Measurements from ENCODE around the gene SET.
"Not testable (repeated sequence)": the region's sequence is repeated elsewhere in the genome, so short reads cannot be mapped to it uniquely, and the experiment has no call there.

Gene SET

DNA sequence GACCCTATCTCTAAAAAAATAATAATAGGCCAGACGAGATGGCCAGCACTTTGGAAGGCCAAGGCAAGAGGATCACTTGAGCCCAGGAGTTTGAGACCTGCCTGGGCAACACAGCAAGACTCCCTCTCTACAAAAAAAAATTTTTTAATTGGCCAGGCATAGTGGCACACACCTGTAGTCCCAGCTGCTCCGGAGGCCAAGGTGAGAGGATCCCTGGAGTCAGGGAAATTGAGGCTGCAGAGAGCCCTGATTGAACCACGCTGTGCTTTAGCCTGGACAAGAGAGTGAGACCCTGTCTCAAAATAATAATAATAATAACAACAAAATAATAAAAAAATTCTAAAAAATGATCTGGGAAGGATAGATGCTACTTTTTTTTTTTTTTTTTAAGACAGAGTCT lies 31.2 kb upstream of the SET start:
- Histone ChIP-seq H3K4me3 (ENCODE audit: low read depth, low read length) (no peak overlapping the region), H3K36me3 (replicated peaks) (no peaks in the 10 kb centered on the region), H3K27me3 (replicated peaks) (no peaks in the 10 kb centered on the region), H3K27ac (no peak overlapping the region)
- no peak for DNase-seq
- in situ Hi-C loops (cut with HindIII; ENCODE audit: low pct_ligation_motif_present, low sequenced_read_pairs) = no loop called here
- no peak for TF ChIP-seq CTCF (IDR thresholded peaks at IDR 0.05; ENCODE audit: low read depth, low read length, missing control alignments)

DNA sequence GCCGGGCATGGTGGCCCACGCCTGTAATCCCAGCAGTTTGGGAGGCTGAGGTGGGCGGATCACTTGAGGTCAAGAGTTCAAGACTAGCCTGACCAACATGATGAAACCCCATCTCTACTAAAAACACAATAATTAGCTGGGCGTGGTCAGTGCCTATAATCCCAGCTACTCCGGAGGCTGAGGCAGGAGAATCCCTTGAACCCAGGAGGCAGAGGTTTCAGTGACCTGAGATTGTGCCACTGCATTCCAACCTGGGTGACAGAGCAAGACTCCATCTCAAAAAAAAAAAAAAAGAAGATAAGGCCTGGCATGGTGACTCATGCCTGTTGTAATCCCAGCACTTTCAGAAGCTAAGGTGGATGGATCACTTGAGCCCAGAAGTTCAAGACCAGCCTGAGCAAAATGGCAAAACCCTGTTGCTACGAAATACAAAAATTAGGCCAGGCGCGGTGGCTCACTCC lies 22.5 kb upstream of the SET start:
- in situ Hi-C loops (cut with HindIII; ENCODE audit: low pct_ligation_motif_present, low sequenced_read_pairs); DNase-seq; H3K36me3 ChIP-seq (replicated peaks); H3K4me3 ChIP-seq (ENCODE audit: low read depth, low read length); H3K27ac ChIP-seq; H3K27me3 ChIP-seq (replicated peaks): not testable (repeated sequence)

- no peak for DNase-seq
- no peak overlapping the region for H3K4me3 ChIP-seq (ENCODE audit: low read depth, low read length)
- no peak overlapping the region for H3K27ac ChIP-seq
- TF ChIP-seq CTCF (IDR thresholded peaks at IDR 0.05; ENCODE audit: low read depth, low read length, missing control alignments) = no peak
- in situ Hi-C loops (cut with HindIII; ENCODE audit: low pct_ligation_motif_present, low sequenced_read_pairs) = no loop called here
- H3K27me3 ChIP-seq (replicated peaks) = no peaks in the 10 kb centered on the region
- no peaks in the 10 kb centered on the region for H3K36me3 ChIP-seq (replicated peaks)
These were observed 19.2 kb upstream of the SET start for GRCh38 chr9:128669786-128670185.

DNA sequence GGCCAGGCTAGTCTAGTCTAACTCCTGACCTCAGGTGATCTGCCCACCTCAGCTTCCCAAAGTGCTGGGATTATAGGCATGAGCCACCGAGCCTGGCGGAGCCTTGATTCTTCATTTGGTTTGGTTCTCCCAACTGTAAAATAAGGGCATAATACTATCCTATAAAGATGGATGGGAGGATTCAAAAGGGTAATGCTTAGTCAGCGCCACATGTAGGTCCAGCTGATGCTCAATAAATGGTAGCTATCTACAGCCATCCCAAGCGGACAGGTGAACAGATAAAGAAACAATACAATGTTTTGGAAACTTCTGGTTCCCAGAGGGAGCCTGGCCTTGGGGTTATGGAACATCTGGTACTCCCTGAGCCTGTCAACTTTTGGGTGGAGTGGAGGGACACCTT lies 13.6 kb upstream of the SET start:
- Histone ChIP-seq H3K4me3 (ENCODE audit: low read depth, low read length) (no peak overlapping the region), H3K27ac (no peak overlapping the region)
- no peak for TF ChIP-seq CTCF (IDR thresholded peaks at IDR 0.05; ENCODE audit: low read depth, low read length, missing control alignments)

DNA sequence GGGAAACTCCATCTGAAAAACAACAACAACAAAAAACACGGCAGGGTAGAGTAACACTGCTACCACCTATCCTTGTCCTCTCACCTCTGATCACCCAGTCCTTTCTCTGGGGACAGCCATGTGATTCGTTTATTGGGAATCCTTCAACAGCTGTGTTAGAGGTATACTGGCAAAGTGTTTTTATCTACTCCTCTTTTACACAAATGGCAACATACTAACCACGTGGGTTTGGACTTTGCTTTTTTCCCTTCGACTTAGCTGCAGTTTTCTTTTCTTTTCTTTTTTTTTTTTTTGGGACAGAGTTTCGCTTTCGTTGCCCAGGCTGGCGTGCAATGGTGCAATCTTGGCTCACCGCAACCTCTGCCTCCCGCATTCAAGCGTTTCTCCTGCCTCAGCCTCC lies 11.2 kb upstream of the SET start:
- no peak overlapping the region for H3K4me3 ChIP-seq (ENCODE audit: low read depth, low read length)
- H3K27ac ChIP-seq = no peak overlapping the region
- no peaks in the 10 kb centered on the region for H3K27me3 ChIP-seq (replicated peaks)
- H3K36me3 ChIP-seq (replicated peaks) = no peaks in the 10 kb centered on the region
- no peak for TF ChIP-seq CTCF (IDR thresholded peaks at IDR 0.05; ENCODE audit: low read depth, low read length, missing control alignments)
- no peak for DNase-seq
- in situ Hi-C loops (cut with HindIII; ENCODE audit: low pct_ligation_motif_present, low sequenced_read_pairs) = no loop called here

More for the DNA sequence above, 13.6 kb upstream of the SET start:
- Histone ChIP-seq H3K36me3 (replicated peaks) (no peaks in the 10 kb centered on the region), H3K27me3 (replicated peaks) (no peaks in the 10 kb centered on the region)
- no peak for DNase-seq
- in situ Hi-C loops (cut with HindIII; ENCODE audit: low pct_ligation_motif_present, low sequenced_read_pairs) = no loop called here

DNA sequence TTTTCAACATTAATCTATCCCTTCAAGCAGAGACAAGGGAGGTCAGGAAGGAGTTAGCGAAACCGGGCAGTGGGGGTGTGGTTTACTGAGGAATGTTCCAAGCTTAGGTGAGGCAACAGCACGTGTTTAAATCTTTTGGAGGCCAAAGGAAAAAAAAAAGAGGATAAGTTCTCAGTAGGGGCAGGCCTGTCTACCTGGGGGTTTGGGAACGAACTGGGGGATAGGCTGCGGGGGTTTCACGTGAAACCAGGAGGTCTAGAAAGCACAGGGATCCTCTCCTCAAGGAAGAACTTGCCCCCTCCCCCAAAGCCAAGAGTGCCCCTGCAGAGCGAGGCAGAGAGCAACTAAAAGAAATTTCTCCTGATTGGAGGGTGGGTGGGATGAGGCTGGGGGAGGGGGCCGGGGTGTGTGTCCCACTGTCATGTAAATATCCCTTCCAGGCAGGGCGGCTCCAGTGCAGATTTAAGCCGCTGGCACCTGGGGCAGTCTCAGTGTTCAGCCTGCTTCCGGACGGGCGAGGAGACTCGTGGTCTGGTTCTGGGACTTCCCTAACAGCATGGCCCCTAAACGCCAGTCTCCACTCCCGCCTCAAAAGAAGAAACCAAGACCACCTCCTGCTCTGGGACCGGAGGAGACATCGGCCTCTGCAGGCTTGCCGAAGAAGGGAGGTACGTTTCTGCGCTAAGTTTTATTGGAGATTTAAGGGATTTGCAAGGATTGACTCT lies 5.5 kb upstream of the SET start:
- Histone ChIP-seq H3K27me3 (replicated peaks) (no peaks in the 10 kb centered on the region), H3K4me3 (ENCODE audit: low read depth, low read length) (peak overlapping the region; percentile 82), H3K36me3 (replicated peaks) (no peaks in the 10 kb centered on the region), H3K27ac (peak overlapping the region; percentile 53)
- in situ Hi-C loops (cut with HindIII; ENCODE audit: low pct_ligation_motif_present, low sequenced_read_pairs) = no loop called here
- no peak for TF ChIP-seq CTCF (IDR thresholded peaks at IDR 0.05; ENCODE audit: low read depth, low read length, missing control alignments)
- DNase-seq = no peak

All from brain microvascular endothelial cell (primary cell).